HCT116 (cell line): ENCODE data around the gene APBB1IP.

Experiments used
- ATF3 ChIP-seq: IDR thresholded peaks from 2 replicates; pipeline ENCODE4 v1.6.1; 2012
- CBX3 ChIP-seq: IDR thresholded peaks from 2 replicates; pipeline ENCODE4 v1.6.1; 2012; ENCODE audit warnings: low read depth
- CTCF ChIP-seq, 3 experiments: fragments of 200-600 bp in 1 of 3; sonication (generic) in 1 of 3; IDR thresholded peaks in 2 of 3; conservative IDR thresholded peaks in 1 of 3; 2 replicates each; pipeline ENCODE4 v1.5.1; 2012 to 2017; ENCODE audit warnings: low read depth in 2 of 3, low read length in 2 of 3, antibody characterized with exemption in 1 of 3, borderline replicate concordance in 1 of 3, control low read depth in 1 of 3, mild to moderate bottlenecking in 1 of 3, mixed read lengths in 1 of 3, mixed run types in 1 of 3, moderate library complexity in 1 of 3; ENCODE audit not compliant: insufficient read depth in 1 of 3
- EZH2 ChIP-seq: fragments of 200-600 bp; sonication (generic); IDR thresholded peaks from 2 replicates; pipeline ENCODE4 v1.6.1; 2017; ENCODE audit warnings: antibody characterized with exemption, mixed run types
- FOSL1 ChIP-seq: IDR thresholded peaks from 2 replicates; pipeline ENCODE4 v1.6.1; 2012; ENCODE audit warnings: low read depth
- JUND ChIP-seq: IDR thresholded peaks from 2 replicates; pipeline ENCODE4 v1.6.1; 2012
- MAX ChIP-seq: IDR thresholded peaks from 2 replicates; pipeline ENCODE4 v1.6.1; 2012
- POLR2A ChIP-seq: IDR thresholded peaks from 2 replicates; pipeline ENCODE4 v1.7.0; 2011; ENCODE audit warnings: borderline replicate concordance; ENCODE audit not compliant: insufficient read depth, insufficient read length; ENCODE audit errors: extremely low read depth
- POLR2AphosphoS5 ChIP-seq: IDR thresholded peaks from 2 replicates; pipeline ENCODE4 v1.6.1; 2011; ENCODE audit warnings: mild to moderate bottlenecking, low read depth, low read length, moderate library complexity
- REST ChIP-seq: IDR thresholded peaks from 2 replicates; pipeline ENCODE4 v1.6.1; 2012; ENCODE audit warnings: low read depth
- SIN3A ChIP-seq: IDR thresholded peaks from 2 replicates; pipeline ENCODE4 v1.6.1; 2012; ENCODE audit warnings: low read depth
- SP1 ChIP-seq: IDR thresholded peaks from 2 replicates; pipeline ENCODE4 v1.6.1; 2012; ENCODE audit warnings: low read depth
- SRF ChIP-seq: IDR thresholded peaks from 2 replicates; pipeline ENCODE4 v1.6.1; 2012; ENCODE audit warnings: low read depth
- YY1 ChIP-seq: IDR thresholded peaks from 2 replicates; pipeline ENCODE4 v1.6.1; 2011; ENCODE audit warnings: low read length, low read depth, moderate library complexity, mild to moderate bottlenecking; ENCODE audit not compliant: insufficient replicate concordance; ENCODE audit errors: extremely low read depth

GRCh38 chr10:26593896-26594295, 155.8 kb downstream of the APBB1IP start:
- TF ChIP-seq CTCF (IDR thresholded peaks at IDR 0.05 in 2 of 3, conservative IDR thresholded peaks at IDR 0.05 in 1 of 3; ENCODE audit: borderline replicate concordance in 1 of 3, insufficient read depth in 1 of 3, low read depth in 2 of 3, low read length in 2 of 3) (no peak), POLR2A (no peak), REST (no peak), POLR2AphosphoS5 (no peak), YY1 (no peak), MAX (no peak), CBX3 (no peak), SP1 (no peak), EZH2 (no peak), SRF (no peak), ATF3 (no peak), JUND (no peak), SIN3A (no peak), FOSL1 (no peak)
